HepG2 (cell line): Measurements from ENCODE around the gene STIMATE. TPM values are rescaled to one million over a fixed set of nuclear protein-coding genes. Genes with fewer than 3 reads are reported as not detected.

ENCODE experiments used
- ATAC-seq: fragments of 200-7000 bp; cut with Tn5 transposase; 3 replicates; pipeline ENCODE4 v1.9.1; 2020; ENCODE audit warnings: mild to moderate bottlenecking, moderate library complexity
- BruUV-seq: library from RNA; stranded (reverse); fragments of 400-500 nt; replicated peaks from 2 replicates; lab custom pipeline; 2021; lab: Mats Ljungman, UMichigan
- CTCF ChIA-PET: fragments of 300-600 bp; formaldehyde crosslinking; extraction: SDS; loops from one replicate; lab custom pipeline; 2021; ENCODE audit warnings: low total read pairs, inconsistent platforms, low intra/inter-chr PET ratio; lab: Yijun Ruan, JAX
- POLR2A ChIA-PET: fragments of 350-600 bp; sonication (Branson Sonifier 250); formaldehyde crosslinking; loops from one replicate; lab custom pipeline; 2020; ENCODE audit warnings: antibody characterized with exemption, inconsistent platforms; lab: Yijun Ruan, JAX
- DNase-seq: peaks from one replicate; pipeline ENCODE4 v3.0.0-alpha.2; 2015; ENCODE audit warnings: low spot score
- FAIRE-seq: peaks from 3 replicates; lab custom pipeline; 2011; peaks lifted over from hg19 to GRCh38; lab: Jason Lieb, UNC
- H2AFZ ChIP-seq: one replicate; pipeline ENCODE4 v1.6.1; 2011; ENCODE audit warnings: low read length, inconsistent platforms
- H3K27ac ChIP-seq: fragments of 300-600 bp; 3 replicates; pipeline ENCODE4 v1.8.0; 2011; ENCODE audit warnings: mixed run types, mild to moderate bottlenecking, mixed read lengths, low read length, inconsistent platforms; ENCODE audit not compliant: insufficient read depth; ENCODE audit errors: extremely low read length
- H3K27me3 ChIP-seq, 2 experiments: fragments of 200-600 bp in 1 of 2; 2 replicates in 1 of 2; 3 replicates in 1 of 2; pipeline versions ENCODE4 v1.6.0 to v1.8.0; 2011; ENCODE audit warnings: low read length in 2 of 2, mild to moderate bottlenecking in 2 of 2, moderate library complexity in 2 of 2, inconsistent platforms in 1 of 2; ENCODE audit not compliant: insufficient read depth in 2 of 2, control insufficient read depth in 1 of 2
- H3K36me3 ChIP-seq, 2 experiments: fragments of 200-600 bp in 1 of 2; replicated peaks in 1 of 2; 2 replicates in 1 of 2; 3 replicates in 1 of 2; pipeline versions ENCODE4 v1.5.1 to v1.8.0; 2011; ENCODE audit warnings: low read length in 2 of 2, inconsistent platforms in 1 of 2; ENCODE audit not compliant: insufficient read depth in 2 of 2, control insufficient read depth in 1 of 2
- H3K4me1 ChIP-seq: 2 replicates; pipeline ENCODE4 v1.5.1; 2012; ENCODE audit warnings: low read length, inconsistent platforms; ENCODE audit not compliant: insufficient read depth
- H3K4me2 ChIP-seq: 2 replicates; pipeline ENCODE4 v1.6.0; 2011; ENCODE audit warnings: low read depth, low read length, inconsistent platforms
- H3K4me3 ChIP-seq, 3 experiments: fragments of 200-600 bp in 1 of 3; sonication (generic), shearing (Covaris generic) in 1 of 3; replicated peaks in 1 of 3; 2 replicates each; pipeline ENCODE4 v1.5.1; 2011 to 2016; ENCODE audit warnings: low read length in 3 of 3, inconsistent platforms in 2 of 3, low read depth in 2 of 3, mild to moderate bottlenecking in 2 of 3, control low read depth in 1 of 3, mixed read lengths in 1 of 3; ENCODE audit not compliant: insufficient read depth in 1 of 3
- H3K79me2 ChIP-seq: one replicate; pipeline ENCODE4 v1.6.1; 2011; ENCODE audit warnings: low read length, inconsistent platforms; ENCODE audit not compliant: insufficient read depth
- H3K9ac ChIP-seq: 2 replicates; pipeline ENCODE4 v1.6.0; 2011; ENCODE audit warnings: mild to moderate bottlenecking, low read depth, low read length, inconsistent platforms; ENCODE audit not compliant: insufficient read depth
- H3K9me3 ChIP-seq: 2 replicates; pipeline ENCODE4 v1.5.1; 2012; ENCODE audit warnings: mild to moderate bottlenecking, low read length
- H4K20me1 ChIP-seq: 2 replicates; pipeline ENCODE4 v1.6.0; 2011; ENCODE audit warnings: inconsistent platforms, mild to moderate bottlenecking, low read length, moderate library complexity; ENCODE audit not compliant: insufficient read depth
- ATF7 ChIP-seq, 2 experiments: fragments of 450-650 bp in 1 of 2; sonication (generic) in 1 of 2; formaldehyde crosslinking in 1 of 2; IDR thresholded peaks; 2 replicates each; pipeline versions ENCODE4 v1.4.0 to v1.6.1; 2016 to 2020; ENCODE audit warnings: antibody characterized with exemption in 1 of 2, mild to moderate bottlenecking in 1 of 2, missing genetic modification reagents in 1 of 2
- GFI1 ChIP-seq: sonication (generic); formaldehyde crosslinking; IDR thresholded peaks from 2 replicates; pipeline ENCODE4 v1.5.0; 2020; ENCODE audit warnings: missing genetic modification reagents, mild to moderate bottlenecking, borderline replicate concordance
- HBP1 ChIP-seq: IDR thresholded peaks from 2 replicates; pipeline ENCODE4 v1.6.1; 2016; ENCODE audit warnings: low read depth, control low read depth
- HNRNPL ChIP-seq: fragments of 200-400 bp; formaldehyde crosslinking; IDR thresholded peaks from 2 replicates; pipeline ENCODE4 v1.6.1; 2017; ENCODE audit warnings: mild to moderate bottlenecking, low read depth, low read length
- HOXA5 ChIP-seq: sonication (generic); formaldehyde crosslinking; IDR thresholded peaks from 2 replicates; pipeline ENCODE4 v1.4.0; 2020; ENCODE audit warnings: missing genetic modification reagents
- MZF1 ChIP-seq: sonication (generic); formaldehyde crosslinking; IDR thresholded peaks from 2 replicates; pipeline ENCODE4 v1.8.1; 2023; ENCODE audit warnings: mild to moderate bottlenecking, missing genetic modification reagents, borderline replicate concordance
- NFATC3 ChIP-seq: sonication (generic); formaldehyde crosslinking; IDR thresholded peaks from 2 replicates; pipeline ENCODE4 v1.5.1; 2020; ENCODE audit warnings: mild to moderate bottlenecking, missing genetic modification reagents
- NFE2 ChIP-seq: sonication (generic); formaldehyde crosslinking; IDR thresholded peaks from 2 replicates; pipeline ENCODE4 v1.4.0; 2020; ENCODE audit warnings: missing genetic modification reagents
- NR2F1 ChIP-seq, 2 experiments: fragments of 450-650 bp in 1 of 2; formaldehyde crosslinking in 1 of 2; IDR thresholded peaks; 2 replicates each; pipeline versions ENCODE4 v1.5.0 to v1.6.1; 2016 to 2020; ENCODE audit warnings: mild to moderate bottlenecking in 1 of 2, missing compliant biosample characterization in 1 of 2, missing genetic modification reagents in 1 of 2, moderate library complexity in 1 of 2
- PITX1 ChIP-seq: sonication (generic); formaldehyde crosslinking; IDR thresholded peaks from 2 replicates; pipeline ENCODE4 v1.5.1; 2020; ENCODE audit warnings: mild to moderate bottlenecking, missing genetic modification reagents
- POLR2AphosphoS2 ChIP-seq: IDR thresholded peaks from 2 replicates; pipeline ENCODE4 v1.6.1; 2011; ENCODE audit warnings: low read depth, low read length, improper control_type of control experiment
- POLR2G ChIP-seq: fragments of 200-400 bp; formaldehyde crosslinking; IDR thresholded peaks from 2 replicates; pipeline ENCODE4 v1.6.1; 2018; ENCODE audit warnings: mild to moderate bottlenecking, low read depth, low read length, moderate library complexity
- PRDM4 ChIP-seq: sonication (generic); formaldehyde crosslinking; IDR thresholded peaks from 2 replicates; pipeline ENCODE4 v1.9.0; 2021; ENCODE audit warnings: missing genetic modification reagents, borderline replicate concordance
- RELA ChIP-seq: sonication (generic); formaldehyde crosslinking; IDR thresholded peaks from 2 replicates; pipeline ENCODE4 v1.4.0; 2020; ENCODE audit warnings: missing genetic modification reagents
- SETDB1 ChIP-seq: sonication (generic); formaldehyde crosslinking; IDR thresholded peaks from 2 replicates; pipeline ENCODE4 v1.5.1; 2020; ENCODE audit warnings: missing genetic modification reagents, mild to moderate bottlenecking, borderline replicate concordance
- XBP1 ChIP-seq: sonication (generic); formaldehyde crosslinking; IDR thresholded peaks from 2 replicates; pipeline ENCODE4 v1.5.0; 2020; ENCODE audit warnings: missing genetic modification reagents
- ZNF704 ChIP-seq: sonication (generic); formaldehyde crosslinking; IDR thresholded peaks from 2 replicates; pipeline ENCODE4 v1.8.1; 2023; ENCODE audit warnings: mild to moderate bottlenecking, inconsistent platforms, moderate library complexity, missing genetic modification reagents, borderline replicate concordance
- ZNF788 ChIP-seq: sonication (generic); formaldehyde crosslinking; IDR thresholded peaks from 2 replicates; pipeline ENCODE4 v1.5.0; 2020; ENCODE audit warnings: mild to moderate bottlenecking, missing genetic modification reagents, borderline replicate concordance
- WGBS: methylation state at CpG from one replicate; pipeline ENCODE4 v1.1.6; 2017; ENCODE audit warnings: low lambda C conversion rate; 5-methylcytosine and 5-hydroxymethylcytosine counted together
- in situ Hi-C: cut with HindIII; loops from 2 replicates; pipeline ENCODE4 v1.10.0; 2017; ENCODE audit warnings: low pct_unique_long_range_greater_than_20kb; ENCODE audit not compliant: extremely low pct_ligation_motif_present
- intact Hi-C: fragments of 100-400 bp; cut with micrococcal nuclease; formaldehyde crosslinking; loops from one replicate; pipeline ENCODE4 v1.10.0; 2022; ENCODE audit not compliant: unreplicated experiment
- polyA plus RNA-seq, 8 experiments: library from polyadenylated mRNA; depleted of rRNA in 3 of 8; stranded (reverse) in 7 of 8; unstranded in 1 of 8; fragments of >200 nt; fragmentation: Illumina TruSeq in 4 of 8; extraction: Trizol in 4 of 8; gene quantifications; 2 replicates each; pipeline versions ENCODE4 v1.2.1 to v1.2.3, GENCODE V29; 2011 to 2016; ENCODE audit warnings: low read depth in 4 of 8, missing spikeins in 1 of 8, mixed read lengths in 1 of 8; ENCODE audit not compliant: insufficient read depth in 1 of 8
- total RNA-seq, 5 experiments: library from RNA; depleted of rRNA; stranded (reverse); fragments of >200 nt; fragmentation: Illumina TruSeq; extraction: Trizol; gene quantifications; 2 replicates each; pipeline ENCODE4 v1.2.3, GENCODE V29; 2016; ENCODE audit warnings: low read depth in 1 of 5

The STIMATE gene
- total and polyA plus RNA-seq, 2 of the 13 experiments (the other 11 are each of a cell fraction or from before 2014, with no cell fraction given): 5.7 to 11.7 TPM

DNA sequence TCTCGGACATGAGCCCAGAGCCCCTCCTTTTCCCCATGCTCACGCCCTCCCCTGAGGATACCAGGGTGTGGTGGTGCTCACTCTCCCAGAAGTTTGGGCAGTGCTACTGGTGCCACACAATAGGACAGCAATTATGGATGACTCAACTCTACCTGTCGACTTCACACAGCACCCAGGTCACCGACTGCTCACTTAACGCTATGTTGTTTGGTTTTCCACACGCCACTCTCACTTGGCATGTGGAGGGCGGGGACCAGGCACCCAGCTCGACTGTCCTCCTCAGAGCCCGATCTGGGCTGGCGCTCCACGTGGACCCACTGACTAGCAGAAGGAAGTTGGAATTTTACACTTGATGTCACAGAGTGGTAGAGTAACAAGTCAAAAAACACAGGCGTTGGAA, 30.9 kb downstream of the STIMATE start:
- DNase-seq: no peak
- Histone ChIP-seq H3K27me3 (no peaks in the 10 kb centered on the region), H3K4me2 (no peak overlapping the region), H2AFZ (no peak overlapping the region), H3K27ac (no peak overlapping the region), H3K79me2 (no peaks in the 10 kb centered on the region), H3K9me3 (no peaks in the 10 kb centered on the region), H4K20me1 (no peaks in the 10 kb centered on the region), H3K4me1 (peaks cover 15% of the 10 kb centered on the region), H3K9ac (no peak overlapping the region), H3K4me3 (no peak overlapping the region), H3K36me3 (no peaks in the 10 kb centered on the region)
- WGBS: 92% methylated on average over 12 of the region's 12 CpGs
- no TSS peak for BruUV-seq
- ATAC-seq: no peak
- ChIA-PET CTCF (no interaction called here), POLR2A (no interaction called here)
- in situ Hi-C loops: no loop called here
- intact Hi-C loops: no loop called here
- no peak for FAIRE-seq
- TF ChIP-seq PITX1 (no peak), NR2F1 (CRISPR knock-in tag; IDR thresholded peaks at IDR 0.05) (no peak), HOXA5 (CRISPR knock-in tag) (no peak), GFI1 (no peak), POLR2AphosphoS2 (no peak), ZNF788 (CRISPR knock-in tag) (no peak), RELA (no peak), HBP1 (CRISPR knock-in tag) (no peak), POLR2G (no peak), XBP1 (CRISPR knock-in tag) (no peak), MZF1 (no peak), NFATC3 (no peak), NFE2 (CRISPR knock-in tag) (no peak), ATF7 (IDR thresholded peaks at IDR 0.05) (no peak), ATF7 (CRISPR knock-in tag; IDR thresholded peaks at IDR 0.05) (no peak), ZNF704 (no peak), SETDB1 (no peak), PRDM4 (CRISPR knock-in tag) (no peak), HNRNPL (no peak)
